Measurements from ENCODE around the gene TOM1L1.
"Not testable (repeated sequence)": the region's sequence is repeated elsewhere in the genome, so short reads cannot be mapped to it uniquely, and the experiment has no call there.

TOM1L1 gene, protein sequence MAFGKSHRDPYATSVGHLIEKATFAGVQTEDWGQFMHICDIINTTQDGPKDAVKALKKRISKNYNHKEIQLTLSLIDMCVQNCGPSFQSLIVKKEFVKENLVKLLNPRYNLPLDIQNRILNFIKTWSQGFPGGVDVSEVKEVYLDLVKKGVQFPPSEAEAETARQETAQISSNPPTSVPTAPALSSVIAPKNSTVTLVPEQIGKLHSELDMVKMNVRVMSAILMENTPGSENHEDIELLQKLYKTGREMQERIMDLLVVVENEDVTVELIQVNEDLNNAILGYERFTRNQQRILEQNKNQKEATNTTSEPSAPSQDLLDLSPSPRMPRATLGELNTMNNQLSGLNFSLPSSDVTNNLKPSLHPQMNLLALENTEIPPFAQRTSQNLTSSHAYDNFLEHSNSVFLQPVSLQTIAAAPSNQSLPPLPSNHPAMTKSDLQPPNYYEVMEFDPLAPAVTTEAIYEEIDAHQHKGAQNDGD

DNA sequence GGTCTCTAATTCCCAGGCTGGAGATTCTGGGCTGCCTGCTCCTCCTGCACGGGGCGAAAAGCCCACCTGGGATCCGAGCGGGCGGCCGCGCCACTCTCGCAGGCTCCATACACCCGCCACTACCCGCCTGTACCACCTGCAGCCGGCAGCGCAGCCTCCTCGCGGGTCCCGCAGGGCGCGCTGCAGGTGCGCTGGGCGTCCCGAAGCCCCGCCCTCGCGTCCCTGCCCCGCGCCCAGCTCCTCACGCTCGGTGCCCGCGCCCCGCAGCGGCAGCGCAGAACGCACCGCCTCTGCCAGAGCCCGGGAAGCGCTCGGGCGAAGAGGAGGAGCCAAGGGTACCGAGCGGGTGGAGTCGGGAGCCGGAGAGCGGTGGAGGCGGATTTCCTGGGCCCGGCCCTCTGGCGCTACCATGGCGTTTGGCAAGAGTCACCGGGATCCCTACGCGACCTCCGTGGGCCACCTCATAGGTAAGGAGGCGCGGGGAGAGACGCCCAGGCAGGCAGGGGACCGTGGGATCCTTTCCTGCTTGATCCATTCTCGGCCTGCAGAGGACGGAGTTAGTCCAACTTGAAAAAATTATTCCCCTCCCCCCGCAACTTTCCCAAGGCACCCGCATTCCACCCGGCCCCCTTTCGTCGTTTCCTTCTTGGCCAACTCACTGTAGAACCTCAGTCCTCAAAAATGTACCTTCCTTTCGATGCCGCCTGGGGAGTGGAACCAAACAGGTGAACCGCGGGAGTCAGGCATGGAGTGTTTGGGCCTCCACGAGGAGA lies at the start of gene TOM1L1:
Gene TOM1L1, plus strand, starts transcription at position 396 of the 773 bp plus-strand sequence. Its CDS starts 14 bp downstream, at position 410.
- DNase-seq: peak; percentile 77 to 94

DNA sequence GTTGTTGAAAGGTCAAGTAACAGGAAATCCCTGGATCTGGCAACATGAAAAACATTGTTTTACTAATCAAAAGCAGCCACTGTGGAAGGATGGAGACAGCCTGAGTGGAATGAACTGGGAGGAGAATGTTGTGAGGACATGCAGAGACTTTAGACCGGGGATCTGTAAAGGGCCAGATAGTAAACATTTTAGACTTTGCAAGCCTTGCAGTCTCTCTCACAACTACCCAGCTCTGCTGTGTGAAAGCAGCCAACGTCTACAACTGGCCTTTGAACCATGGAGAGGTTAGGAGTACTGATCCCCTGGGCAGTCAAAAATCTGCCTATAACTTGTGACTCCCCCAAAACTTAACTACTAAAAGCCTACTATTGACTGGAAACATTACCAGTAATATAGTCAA lies 41.5 kb upstream of the TOM1L1 start:
- no peak for DNase-seq

DNA sequence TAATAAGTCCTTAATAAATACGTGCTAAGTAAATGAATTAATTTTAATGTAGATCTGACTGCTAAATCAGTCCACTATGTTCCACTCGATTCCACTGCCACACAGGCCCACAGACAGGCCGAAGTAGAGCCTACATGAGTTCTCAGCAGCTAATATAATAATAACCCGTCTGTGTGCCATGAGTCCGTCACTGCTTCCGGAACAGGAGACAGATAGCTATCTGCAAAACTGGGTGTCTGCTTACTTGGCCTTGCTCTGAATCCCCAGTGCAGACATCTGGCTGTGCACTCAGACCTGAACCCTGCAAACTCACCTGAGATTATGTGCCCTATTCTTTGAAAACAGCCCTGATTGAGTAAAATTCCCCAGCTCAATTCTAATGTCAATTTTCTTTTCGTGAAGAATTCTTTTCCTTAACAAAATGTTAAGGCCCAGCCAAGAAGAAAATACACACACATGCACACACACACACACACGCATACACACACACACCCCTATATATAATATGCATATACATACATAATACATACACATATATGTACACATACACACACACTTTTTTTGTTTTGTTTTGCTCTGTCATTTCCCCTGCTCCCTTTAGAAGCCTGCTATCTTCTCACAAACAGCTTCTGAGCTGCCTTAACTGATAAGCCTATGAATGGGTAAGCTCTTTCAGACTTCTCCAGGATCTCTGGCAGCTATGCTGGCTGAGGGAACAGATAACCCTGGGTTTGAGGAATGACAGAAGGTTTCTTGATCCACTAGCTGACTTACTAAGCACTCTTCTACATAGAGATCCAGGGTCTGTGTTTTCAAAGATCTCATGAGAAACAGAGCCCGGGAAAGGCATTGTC lies 39.8 kb upstream of the TOM1L1 start:
- no peak for DNase-seq

DNA sequence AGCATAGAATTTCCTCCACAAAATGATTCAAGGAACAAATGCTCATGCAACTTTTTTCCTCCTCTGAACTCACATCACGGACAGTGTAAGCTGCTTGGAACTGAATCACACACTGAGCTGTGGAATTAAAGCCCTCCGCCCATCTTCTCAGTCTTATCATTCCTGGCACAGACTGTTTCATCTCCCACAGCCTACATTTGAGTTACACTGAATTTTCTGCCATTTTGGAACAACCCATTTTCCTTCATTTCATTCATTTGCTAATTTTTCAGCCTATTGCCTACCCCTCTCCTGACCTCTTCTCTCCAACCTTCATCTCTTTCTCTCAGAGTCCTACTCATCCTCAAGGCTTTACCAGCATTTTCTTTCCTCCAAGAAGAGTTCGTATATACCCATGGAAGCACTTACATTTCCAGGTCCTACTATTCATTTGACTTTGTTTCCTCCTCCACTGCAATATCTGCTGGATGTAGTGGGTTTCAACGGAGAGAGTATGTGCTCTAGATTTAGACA lies 39.1 kb upstream of the TOM1L1 start:
- DNase-seq: no peak

DNA sequence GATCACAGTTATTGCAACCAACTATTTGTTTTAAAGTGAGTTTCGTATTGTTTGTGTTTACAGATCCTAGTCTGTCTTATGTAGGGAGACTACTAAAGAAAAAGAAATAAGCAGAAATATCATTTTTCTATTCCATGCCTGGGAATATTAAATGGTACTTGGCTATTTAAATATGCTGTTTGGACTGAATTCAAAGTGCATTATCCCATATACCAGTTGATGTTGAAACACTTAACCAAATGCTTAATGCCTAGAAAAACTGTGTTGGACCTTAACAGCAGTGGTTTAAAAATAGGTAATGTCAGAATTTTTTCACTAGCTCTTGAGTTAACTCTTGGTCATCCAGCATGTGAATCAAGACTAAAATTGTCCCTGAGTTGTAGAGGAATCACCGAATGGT lies 37.5 kb upstream of the TOM1L1 start:
- DNase-seq: no peak

DNA sequence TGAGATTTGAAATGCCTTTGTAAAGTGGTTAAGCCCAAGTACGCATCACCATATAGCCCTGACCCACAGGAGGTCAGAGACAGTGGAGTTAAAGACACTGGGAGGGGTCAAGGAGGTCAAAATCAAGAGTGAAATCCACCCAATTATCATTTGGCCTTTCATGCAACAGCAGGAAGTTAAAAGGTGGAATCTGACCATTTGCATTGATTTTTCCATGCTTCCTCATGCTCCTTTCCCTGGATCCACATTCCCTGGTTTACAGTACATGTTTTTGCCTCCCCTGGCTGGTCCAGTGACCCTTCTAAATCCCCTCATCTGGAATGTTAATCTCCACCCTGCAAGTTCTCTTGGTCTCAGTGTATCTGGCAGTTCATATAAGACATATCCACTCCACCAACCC lies 36.6 kb upstream of the TOM1L1 start:
- DNase-seq: no peak

DNA sequence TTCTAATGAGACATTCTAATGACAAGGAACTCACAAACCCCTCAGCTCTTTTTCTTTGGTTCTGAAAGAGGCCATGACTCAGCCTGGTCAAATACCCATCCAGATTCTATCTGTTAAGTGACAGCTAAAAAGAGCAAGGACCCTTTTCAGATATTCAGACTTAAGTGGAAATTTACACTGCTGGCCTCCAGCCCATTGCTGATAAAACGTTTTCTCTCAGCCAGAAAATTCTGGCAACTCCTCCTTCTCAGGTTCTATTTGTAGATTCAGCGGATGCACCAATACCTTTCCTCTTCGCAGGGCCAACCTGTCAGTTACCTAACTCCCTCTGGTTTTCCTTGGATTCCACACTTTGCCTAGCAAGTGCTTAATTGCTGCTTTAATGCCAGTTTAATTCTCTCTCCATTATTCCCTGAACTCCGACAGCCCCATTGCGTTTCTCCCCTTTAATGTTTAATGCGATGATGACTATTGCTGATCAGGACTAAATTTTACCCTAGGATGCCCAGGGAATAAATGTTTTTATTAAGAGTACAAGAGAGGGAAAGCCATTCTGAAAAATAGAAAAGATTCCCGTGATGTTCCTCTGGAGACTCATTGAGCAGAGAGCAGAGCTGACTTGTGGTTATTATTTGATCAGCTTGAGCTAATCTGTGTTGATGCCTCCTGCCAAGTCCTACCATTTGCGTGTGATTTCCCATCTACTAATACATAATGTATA lies 35.9 kb upstream of the TOM1L1 start:
- no peak for DNase-seq

DNA sequence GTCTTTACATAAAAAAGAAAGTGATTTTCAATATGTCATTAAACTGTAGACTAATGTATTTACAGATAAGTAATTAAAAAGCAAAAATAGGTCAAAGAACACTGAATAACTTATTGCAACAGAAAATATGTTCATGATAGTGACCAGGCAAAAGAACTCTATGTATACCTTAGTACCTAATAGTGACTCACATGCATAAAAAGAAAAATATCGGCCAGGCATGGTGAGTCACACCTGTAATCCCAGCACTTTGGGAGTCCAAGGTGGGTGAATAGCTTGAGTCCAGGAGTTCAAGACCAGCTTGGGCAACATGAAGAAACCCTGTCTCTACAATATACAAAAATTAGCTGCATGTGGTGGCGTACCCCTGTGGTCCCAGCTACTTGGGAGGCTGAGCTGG lies 33.0 kb upstream of the TOM1L1 start:
- DNase-seq: no peak

DNA sequence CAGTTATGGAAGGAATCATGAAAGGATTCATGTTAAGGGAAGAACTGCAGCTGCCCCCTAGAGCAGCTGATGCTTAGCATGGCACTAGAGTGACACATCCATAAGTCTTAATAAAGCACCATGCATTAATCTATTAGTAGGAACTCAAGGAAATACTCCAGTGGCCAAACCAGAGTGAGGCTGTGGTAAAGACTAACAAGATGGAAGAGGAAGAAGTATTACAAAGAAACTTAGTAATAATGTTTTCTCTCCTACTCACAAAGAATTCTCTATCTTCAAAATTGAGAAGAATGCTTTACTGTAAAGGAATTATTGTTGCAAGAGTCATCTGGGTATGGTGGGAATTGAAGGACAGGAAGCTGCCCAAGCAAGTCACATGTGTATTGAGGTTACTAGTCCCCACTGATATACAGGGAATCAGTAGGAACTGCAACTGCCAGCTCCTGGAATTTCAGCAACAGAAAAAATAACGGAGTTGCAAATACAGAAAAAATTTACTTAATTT lies 29.9 kb upstream of the TOM1L1 start:
- DNase-seq: no peak

DNA sequence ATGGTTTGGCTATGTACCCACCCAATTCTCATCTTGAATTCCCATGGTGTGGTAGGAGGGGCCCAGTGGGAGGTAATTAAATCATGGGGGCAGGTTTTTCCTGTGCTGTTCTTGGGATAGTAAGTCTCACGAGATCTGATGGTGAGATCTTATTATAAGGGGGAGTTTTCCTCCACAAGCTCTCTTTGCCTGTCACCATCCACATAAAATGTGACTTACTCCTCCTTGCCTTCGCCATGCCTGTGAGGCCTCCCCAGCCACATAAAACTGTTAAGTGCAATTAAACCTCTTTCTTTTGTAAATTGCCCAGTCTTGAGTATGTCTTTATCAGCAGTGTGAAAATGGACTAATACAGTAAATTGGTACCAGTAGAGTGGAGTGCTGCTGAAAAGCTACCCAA lies 24.7 kb upstream of the TOM1L1 start:
- DNase-seq: not testable (repeated sequence)

DNA sequence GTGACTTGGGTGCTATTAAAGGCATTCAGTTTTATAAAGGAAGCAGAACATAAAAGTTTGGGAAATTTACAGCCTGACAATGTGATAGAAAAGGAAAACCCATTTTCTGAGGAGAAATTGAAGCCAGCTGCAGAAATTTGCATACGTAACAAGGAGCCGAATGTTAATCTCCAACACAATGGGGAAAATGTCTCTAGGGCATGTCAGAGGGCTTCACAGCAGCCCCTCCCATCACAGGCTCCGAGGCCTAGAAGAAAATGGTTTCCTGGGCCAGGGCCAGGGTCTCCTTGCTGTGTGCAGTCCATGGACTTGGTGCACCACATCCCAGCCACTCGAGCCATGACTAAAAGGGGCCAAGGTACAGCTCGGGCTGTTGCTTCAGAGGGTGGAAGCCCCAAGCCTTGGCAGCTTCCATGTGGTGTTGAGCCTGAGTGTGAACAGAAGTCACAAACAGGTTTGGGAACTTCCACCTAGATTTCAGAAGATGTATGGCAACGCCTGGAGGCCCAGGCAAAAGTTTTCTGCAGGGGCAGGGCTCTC lies 23.9 kb upstream of the TOM1L1 start:
- DNase-seq: no peak

DNA sequence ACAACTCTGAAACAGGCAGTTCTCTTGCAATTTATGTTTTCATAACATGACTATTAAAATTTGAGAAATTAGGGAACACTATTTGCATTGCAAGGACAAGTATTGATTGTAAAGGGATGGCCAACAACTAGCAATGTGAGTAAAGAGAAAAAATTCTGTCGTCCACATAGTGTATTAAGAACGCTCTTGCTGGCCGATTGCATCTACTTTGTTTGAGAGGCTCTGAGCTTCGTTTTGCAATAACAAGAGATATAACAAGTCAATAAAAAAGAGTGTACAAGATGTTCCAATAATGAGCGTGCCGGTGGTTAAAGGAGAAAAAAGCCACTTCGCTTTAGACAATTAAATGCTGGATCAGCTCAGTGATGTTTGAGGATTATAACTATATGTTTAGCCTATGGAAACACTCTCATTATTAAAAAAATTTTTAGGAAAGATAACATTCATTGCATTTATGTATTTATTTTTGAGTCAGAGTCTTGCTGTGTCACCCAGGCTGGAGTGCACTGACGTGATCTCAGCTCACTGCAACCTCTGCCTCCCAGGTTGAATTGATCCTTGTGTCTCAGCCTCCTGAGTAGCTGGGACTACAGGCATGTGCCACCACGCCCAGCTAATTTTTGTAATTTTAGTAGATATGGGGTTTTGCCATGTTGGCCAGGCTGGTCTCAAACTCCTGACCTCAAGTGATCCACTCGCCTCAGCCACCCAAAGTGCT lies 19.2 kb upstream of the TOM1L1 start:
- no peak for DNase-seq

DNA sequence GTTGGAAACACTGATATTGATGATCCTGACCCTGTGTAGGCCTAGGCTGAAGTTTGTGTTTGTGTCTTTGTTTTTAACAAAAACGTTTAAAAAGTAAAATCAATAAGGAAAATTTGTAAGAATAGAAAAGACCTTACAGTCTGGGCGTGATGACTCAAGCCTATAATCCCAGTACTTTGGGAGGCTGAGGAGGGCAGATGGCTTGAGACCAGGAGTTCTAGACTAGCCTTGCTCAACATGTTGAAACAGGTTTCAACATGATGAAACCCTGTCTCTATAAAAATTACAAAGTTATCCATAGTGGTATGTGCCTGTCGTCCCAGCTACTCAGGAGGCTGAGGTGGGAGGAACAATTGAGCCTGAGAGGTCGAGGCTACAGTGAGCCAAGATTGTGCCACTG lies 18.3 kb upstream of the TOM1L1 start:
- no peak for DNase-seq

DNA sequence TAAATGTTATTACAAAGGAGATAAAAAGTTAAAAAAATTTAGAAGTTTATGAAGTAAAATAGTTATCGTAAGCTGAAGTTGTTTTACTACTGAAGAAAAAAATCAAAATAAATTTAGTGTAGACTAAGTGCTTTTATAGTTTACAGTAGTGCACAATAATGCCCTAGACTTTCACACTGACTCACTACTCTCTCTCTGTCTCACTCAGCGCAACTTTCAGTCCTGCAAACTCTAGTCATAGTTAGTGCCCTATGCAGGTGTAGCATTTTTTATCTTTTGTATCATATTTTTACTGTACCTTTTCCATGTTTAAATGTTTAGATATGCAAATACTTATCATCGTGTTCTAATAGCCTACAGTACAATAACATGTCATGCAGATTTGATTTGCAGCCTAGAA lies 17.7 kb upstream of the TOM1L1 start:
- DNase-seq: no peak

DNA sequence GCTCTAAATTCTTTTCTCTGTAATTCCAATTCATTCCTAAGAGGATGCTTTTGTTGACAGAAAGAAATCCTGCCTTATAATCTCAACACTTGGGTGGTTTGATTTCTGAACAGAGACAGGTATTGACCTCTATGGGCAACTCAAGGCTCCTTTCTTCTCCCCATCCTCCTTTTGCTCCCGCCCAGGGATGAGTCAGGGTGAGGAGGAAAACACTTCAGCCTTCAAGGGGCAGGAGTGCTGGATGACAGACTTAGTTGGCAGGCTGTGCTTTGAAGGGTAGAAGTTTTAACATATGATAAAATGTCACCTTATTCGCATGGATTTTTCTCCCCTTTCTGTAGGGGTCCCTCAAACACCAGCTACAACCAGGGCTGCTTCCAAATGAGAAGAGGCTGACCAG lies 16.7 kb upstream of the TOM1L1 start:
- DNase-seq: no peak

DNA sequence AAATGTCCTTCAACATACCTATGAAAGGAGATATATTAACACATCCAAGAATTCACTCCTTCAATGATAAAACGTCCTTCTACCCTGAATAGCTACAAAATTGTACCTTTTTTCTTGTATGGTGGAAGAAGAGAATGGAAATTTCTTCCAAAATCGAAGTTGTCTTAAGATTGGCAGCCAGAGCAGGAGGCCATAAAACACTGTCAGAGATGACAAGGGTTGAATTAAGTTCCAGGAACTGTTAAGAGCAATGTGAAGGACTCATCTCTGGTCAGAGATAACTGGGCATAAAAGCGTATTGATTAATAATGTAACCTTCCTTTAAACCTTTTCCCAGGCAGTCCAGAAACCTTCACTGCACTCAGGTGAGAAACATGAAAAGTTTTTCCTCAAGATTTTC lies 12.9 kb upstream of the TOM1L1 start:
- DNase-seq: no peak

DNA sequence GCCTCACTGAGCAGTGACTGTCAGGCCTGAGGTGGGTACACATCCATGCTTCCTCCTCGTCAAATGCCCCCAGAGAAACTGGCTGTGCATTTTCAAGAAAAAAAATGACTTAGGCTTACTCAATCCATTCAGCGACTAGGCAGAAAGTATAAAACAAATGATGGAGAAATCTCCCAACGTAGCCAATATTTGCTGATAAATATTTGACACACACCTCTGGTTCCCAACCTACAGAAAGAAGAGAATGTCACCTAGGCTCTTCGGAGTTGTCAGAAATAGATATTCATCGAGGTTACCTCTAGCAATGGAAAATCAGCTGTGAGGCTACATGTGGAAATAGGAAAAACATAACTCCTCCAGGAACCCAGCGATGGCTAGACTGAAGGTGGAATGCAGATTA lies 12.4 kb upstream of the TOM1L1 start:
- DNase-seq: no peak

DNA sequence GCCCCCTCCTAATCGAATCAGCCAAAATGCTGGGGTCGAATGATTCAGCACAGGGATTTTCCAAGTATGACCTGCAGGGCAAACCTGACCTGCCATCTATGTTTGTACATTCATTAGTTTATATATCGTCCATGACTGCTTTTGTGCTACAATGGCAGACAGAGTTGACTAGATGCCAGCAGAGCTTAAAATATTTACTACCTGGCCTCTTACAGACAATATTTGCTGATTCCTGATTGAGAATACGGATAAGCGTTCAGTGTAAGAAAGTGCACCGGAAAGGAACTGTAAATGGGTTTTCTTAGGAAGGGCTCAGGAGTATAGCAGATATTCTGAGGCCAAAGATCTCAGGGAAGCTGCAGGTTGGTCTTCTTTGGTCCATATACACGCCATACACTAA lies 11.7 kb upstream of the TOM1L1 start:
- DNase-seq: no peak

DNA sequence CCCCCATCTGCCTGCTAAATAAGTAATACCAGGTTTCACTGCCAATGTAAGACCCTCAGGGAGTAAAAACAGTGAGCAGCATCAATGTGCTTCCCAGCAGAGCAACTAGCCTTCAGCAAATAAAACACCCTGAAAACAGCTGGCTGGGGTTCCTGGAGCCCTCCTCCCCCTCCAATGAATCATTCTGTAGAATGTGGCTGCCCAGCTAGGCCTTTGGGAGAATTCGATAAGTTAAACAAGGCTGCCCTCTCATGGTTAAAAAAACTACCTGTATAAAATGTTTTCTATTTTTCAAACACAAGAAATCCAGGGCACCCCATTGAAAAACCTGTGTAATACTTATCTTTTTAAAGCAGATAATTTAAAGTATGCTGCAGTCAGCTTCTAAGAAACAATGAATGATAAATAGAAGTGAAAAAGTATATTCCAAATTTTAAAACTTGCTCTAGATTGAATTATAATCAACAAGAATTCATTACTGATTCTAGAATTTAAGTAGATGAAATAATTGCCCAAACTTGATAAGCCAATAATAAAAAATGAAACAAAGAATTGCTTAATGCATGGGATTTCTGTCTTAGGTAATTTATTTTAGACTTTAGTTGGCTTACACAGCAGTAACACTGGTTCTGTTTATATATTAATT lies 9.4 kb upstream of the TOM1L1 start:
- peak; percentile 24 to 67 for DNase-seq

DNA sequence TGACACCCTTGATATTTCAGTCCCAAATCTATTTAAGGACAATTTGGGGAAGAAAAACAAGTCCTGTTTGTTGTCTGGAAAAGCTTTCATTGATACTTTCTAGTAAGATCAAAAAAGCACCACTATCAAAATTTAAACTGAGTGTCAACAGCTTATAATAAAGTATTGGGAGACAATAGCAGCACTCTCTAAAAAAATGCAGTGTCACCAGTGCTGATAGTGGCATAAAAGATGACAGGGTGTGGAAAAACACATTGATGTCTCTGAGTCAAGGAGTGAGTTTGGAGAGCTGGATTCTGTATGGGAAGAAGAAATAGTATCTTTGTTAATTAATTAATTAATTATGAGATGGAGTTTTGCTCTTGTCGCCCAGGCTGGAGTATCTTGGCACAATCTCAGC lies 8.3 kb upstream of the TOM1L1 start:
- no peak for DNase-seq

DNA sequence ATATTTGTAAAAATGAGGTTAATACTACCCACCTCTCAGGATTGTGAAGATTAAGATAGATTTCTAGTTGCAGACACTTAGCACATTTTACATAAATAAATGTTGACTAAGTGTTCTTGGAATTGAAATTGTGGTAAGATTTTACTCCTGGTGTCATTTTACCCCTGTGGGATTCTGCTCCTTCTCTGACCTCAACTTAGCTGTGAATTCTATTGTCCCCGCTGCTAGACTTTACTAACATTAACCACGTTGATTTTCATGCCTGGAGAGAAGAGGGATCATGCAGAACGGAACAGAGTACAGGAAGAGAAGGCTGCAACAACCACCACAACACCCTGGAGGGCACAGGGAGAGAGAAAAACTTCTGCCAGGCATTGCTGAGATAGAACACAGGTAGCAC lies 2.1 kb upstream of the TOM1L1 start:
- DNase-seq: no peak

Measured in NCI-H526 (cell line).